HG02852 (cell line): ENCODE results near the gene DNAJC12.
"Not testable (repeated sequence)": the region's sequence is repeated elsewhere in the genome, so short reads cannot be mapped to it uniquely, and the experiment has no call there.

Source experiments
- ATAC-seq: cut with Tn5 transposase; IDR thresholded peaks from one replicate; pipeline ENCODE4 v1.9.1; 2021; ENCODE audit warnings: mild to moderate bottlenecking, moderate library complexity; ENCODE audit not compliant: unreplicated experiment

The DNAJC12 gene

DNA sequence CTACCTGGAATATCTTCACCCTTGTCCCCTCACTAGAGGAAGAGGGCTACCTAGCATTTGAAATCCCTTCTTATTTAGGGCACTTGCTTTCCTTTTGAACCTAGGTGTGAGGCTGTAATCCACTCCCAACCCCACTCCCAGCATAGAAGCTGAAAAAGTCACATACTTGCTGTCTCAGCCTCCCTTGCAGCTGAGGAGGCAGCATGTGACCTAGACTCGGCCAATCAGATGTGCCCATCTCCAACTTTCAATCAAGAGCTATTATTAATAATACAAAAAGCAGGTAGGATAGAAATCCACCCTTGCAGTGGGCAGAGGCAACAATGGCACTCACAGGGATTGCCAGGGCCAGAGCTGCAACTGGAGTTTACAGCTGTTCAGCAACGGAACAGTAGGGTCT is 70.7 kb downstream of the DNAJC12 start:
- ATAC-seq = no peak

DNA sequence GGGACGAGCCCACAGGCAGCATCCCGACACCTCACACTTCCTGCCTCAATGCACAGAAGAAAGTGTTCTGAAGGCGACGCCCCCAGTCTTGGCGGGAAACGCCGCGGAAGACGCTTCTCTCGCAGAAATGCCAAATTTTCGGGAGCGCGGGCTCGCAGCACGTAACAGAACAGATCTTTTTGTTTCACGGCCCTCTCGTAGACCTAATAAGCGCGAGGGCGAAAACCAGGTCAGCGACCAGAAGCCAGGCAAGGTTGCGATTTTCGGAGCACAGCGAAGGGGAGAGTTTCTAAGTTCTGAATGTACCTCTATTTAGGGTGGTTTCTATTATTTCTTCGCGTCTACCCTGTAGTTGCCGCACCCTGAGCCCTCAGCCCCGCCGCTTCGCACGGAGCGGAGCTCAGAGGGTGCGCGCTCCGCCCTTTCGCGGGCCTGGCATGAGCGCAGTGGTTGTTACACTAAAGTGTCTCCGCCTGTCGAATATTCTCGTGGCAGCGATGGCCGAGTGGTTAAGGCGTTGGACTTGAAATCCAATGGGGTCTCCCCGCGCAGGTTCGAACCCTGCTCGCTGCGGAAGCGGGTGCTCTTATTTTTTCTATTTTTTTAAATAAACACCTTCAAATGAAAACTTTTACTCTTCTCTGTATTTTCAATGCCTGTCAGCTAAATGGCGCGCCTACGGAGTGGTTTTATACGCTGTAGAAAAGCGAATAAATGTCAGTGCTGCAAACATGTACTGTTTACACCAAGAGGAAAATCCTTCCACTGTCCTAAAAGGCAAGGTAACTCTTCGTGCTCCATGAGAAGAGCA is 73.8 kb downstream of the DNAJC12 start:
- peak; percentile 83 for ATAC-seq

DNA sequence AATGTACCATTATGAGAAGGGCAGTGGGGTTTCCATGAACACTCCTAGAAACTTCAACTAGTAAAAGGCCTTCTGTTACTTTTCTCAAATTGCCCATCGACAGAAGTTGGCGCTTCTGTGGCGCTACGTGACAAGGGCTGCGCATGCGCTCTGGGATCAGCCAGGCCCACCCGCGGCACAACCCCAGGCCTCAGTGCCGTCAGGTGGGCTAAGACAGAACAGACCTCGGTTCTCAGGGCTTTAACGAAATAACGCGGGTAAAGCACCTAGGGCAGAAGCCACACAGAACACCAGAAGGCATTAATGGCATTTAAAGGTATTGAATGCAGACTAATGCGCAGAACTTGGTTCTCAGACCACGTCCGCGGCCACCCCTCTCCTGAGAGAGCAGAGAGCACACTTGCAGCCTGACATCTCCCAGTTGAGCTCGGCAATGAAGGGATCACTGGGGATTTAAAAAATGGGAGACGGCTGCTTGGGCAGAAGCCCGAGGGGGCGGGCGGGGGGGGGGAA is 74.4 kb downstream of the DNAJC12 start:
- ATAC-seq = peak; percentile 30

GRCh38 chr10:67762567-67762966 is 75.4 kb downstream of the DNAJC12 start:
- not testable (repeated sequence) for ATAC-seq

- no peak for ATAC-seq
Observed at GRCh38 chr10:67760272-67760671, 77.7 kb downstream of the DNAJC12 start.
